Urinary bladder (tissue), 4 donors: Measurements from ENCODE around the gene RAB5IF. TPM values are rescaled to one million over a fixed set of nuclear protein-coding genes. Genes with fewer than 3 reads are reported as not detected.

Source experiments
- DNase-seq: peaks from one replicate; pipeline ENCODE4 v3.0.0-alpha.2; 2015; ENCODE audit errors: extremely low spot score
- H3K27ac ChIP-seq: one replicate; pipeline ENCODE4 v1.5.1; 2013; ENCODE audit warnings: low read depth, mild to moderate bottlenecking, moderate library complexity
- H3K36me3 ChIP-seq: one replicate; pipeline ENCODE4 v1.6.1; 2013; ENCODE audit warnings: mild to moderate bottlenecking, moderate library complexity; ENCODE audit not compliant: insufficient read depth
- H3K4me1 ChIP-seq: one replicate; pipeline ENCODE4 v1.6.1; 2013; ENCODE audit warnings: mild to moderate bottlenecking, moderate library complexity; ENCODE audit not compliant: insufficient read depth
- H3K4me3 ChIP-seq: one replicate; pipeline ENCODE4 v1.5.1; 2013; ENCODE audit warnings: low read depth, low read length
- WGBS: extraction: QIAGEN DNeasy Blood & Tissue Kit; methylation state at CpG from one replicate; pipeline ENCODE4 v1.1.7; 2013; 5-methylcytosine and 5-hydroxymethylcytosine counted together
- polyA plus RNA-seq: library from polyadenylated mRNA; stranded (reverse); fragments of 200-250 nt; gene quantifications from one replicate; pipeline ENCODE4 v1.2.3, GENCODE V29; 2013
- total RNA-seq: library from RNA; depleted of rRNA; stranded (reverse); fragments of >200 nt; gene quantifications from one replicate; pipeline ENCODE4 v1.2.3, GENCODE V29; 2014
- donor health status: healthy with polysubstance abuse.
- donor health status: healthy.

RAB5IF gene
- total and polyA plus RNA-seq, 2 donors, result 34.8 to 69.4 TPM

GRCh38 chr20:36574366-36575135 lies 31.0 kb upstream of the RAB5IF start:
- no peak overlapping the region for H3K27ac ChIP-seq
- DNase-seq, result no peak
- peak overlapping the region; percentile 83 for H3K4me3 ChIP-seq
- under 1% methylated on average over 65 of the region's 69 CpGs for WGBS
- H3K4me1 ChIP-seq, result no peaks in the 10 kb centered on the region
- no peaks in the 10 kb centered on the region for H3K36me3 ChIP-seq

GRCh38 chr20:36576081-36576445 lies 29.5 kb upstream of the RAB5IF start:
- no peak overlapping the region for H3K27ac ChIP-seq
- 40% methylated on average over 1 of the region's 1 CpG for WGBS
- no peak for DNase-seq
- H3K4me3 ChIP-seq, result no peak overlapping the region
- no peaks in the 10 kb centered on the region for H3K4me1 ChIP-seq
- H3K36me3 ChIP-seq, result no peaks in the 10 kb centered on the region

- Histone ChIP-seq H3K27ac (no peak overlapping the region), H3K4me1 (no peaks in the 10 kb centered on the region), H3K4me3 (no peak overlapping the region), H3K36me3 (no peaks in the 10 kb centered on the region)
- no peak for DNase-seq
- WGBS, result 98% methylated on average over 15 of the region's 15 CpGs
Measured at GRCh38 chr20:36578356-36579041, 27.1 kb upstream of the RAB5IF start.

- no peak for DNase-seq
- WGBS, result 85% methylated on average over 2 of the region's 2 CpGs
- no peak overlapping the region for H3K4me3 ChIP-seq
- H3K36me3 ChIP-seq, result no peaks in the 10 kb centered on the region
- no peaks in the 10 kb centered on the region for H3K4me1 ChIP-seq
- no peak overlapping the region for H3K27ac ChIP-seq
Measured at GRCh38 chr20:36579996-36580545, 25.5 kb upstream of the RAB5IF start.

GRCh38 chr20:36582322-36582721 lies 23.3 kb upstream of the RAB5IF start:
- no peak for DNase-seq
- Histone ChIP-seq H3K4me3 (no peak overlapping the region), H3K4me1 (no peaks in the 10 kb centered on the region), H3K36me3 (no peaks in the 10 kb centered on the region), H3K27ac (no peak overlapping the region)
- WGBS, result 89% methylated on average over 4 of the region's 4 CpGs

GRCh38 chr20:36582821-36583220 lies 22.8 kb upstream of the RAB5IF start:
- no peak overlapping the region for H3K27ac ChIP-seq
- 93% methylated on average over 4 of the region's 4 CpGs for WGBS
- H3K4me3 ChIP-seq, result no peak overlapping the region
- H3K36me3 ChIP-seq, result no peaks in the 10 kb centered on the region
- DNase-seq, result no peak
- H3K4me1 ChIP-seq, result no peaks in the 10 kb centered on the region

- no peaks in the 10 kb centered on the region for H3K4me1 ChIP-seq
- whole genome bisulfite sequencing, result 92% methylated on average over 2 of the region's 2 CpGs
- no peaks in the 10 kb centered on the region for H3K36me3 ChIP-seq
- H3K27ac ChIP-seq, result no peak overlapping the region
- H3K4me3 ChIP-seq, result no peak overlapping the region
- no peak for DNase-seq
Measured at GRCh38 chr20:36584018-36584481, 21.5 kb upstream of the RAB5IF start.

- H3K4me1 ChIP-seq, result no peaks in the 10 kb centered on the region
- no peak overlapping the region for H3K27ac ChIP-seq
- H3K4me3 ChIP-seq, result no peak overlapping the region
- DNase-seq, result no peak
- H3K36me3 ChIP-seq, result no peaks in the 10 kb centered on the region
- 66% methylated on average over 8 of the region's 8 CpGs for WGBS
Measured at GRCh38 chr20:36585410-36586125, 20.0 kb upstream of the RAB5IF start.

GRCh38 chr20:36587388-36588070 lies 18.1 kb upstream of the RAB5IF start:
- H3K36me3 ChIP-seq, result no peaks in the 10 kb centered on the region
- H3K4me1 ChIP-seq, result no peaks in the 10 kb centered on the region
- H3K27ac ChIP-seq, result no peak overlapping the region
- no peak for DNase-seq
- no peak overlapping the region for H3K4me3 ChIP-seq
- 87% methylated on average over 3 of the region's 3 CpGs for WGBS

GRCh38 chr20:36591281-36591680 lies 14.3 kb upstream of the RAB5IF start:
- H3K36me3 ChIP-seq, result no peaks in the 10 kb centered on the region
- no peak for DNase-seq
- H3K27ac ChIP-seq, result no peak overlapping the region
- no peaks in the 10 kb centered on the region for H3K4me1 ChIP-seq
- WGBS, result 73% methylated on average over 5 of the region's 5 CpGs
- H3K4me3 ChIP-seq, result no peak overlapping the region

GRCh38 chr20:36591854-36592641 lies 13.5 kb upstream of the RAB5IF start:
- no peak overlapping the region for H3K4me3 ChIP-seq
- H3K36me3 ChIP-seq, result no peaks in the 10 kb centered on the region
- no peak for DNase-seq
- WGBS, result 73% methylated on average over 9 of the region's 9 CpGs
- no peaks in the 10 kb centered on the region for H3K4me1 ChIP-seq
- H3K27ac ChIP-seq, result no peak overlapping the region

- Histone ChIP-seq H3K4me1 (no peaks in the 10 kb centered on the region), H3K4me3 (no peak overlapping the region), H3K27ac (no peak overlapping the region), H3K36me3 (no peaks in the 10 kb centered on the region)
- WGBS, result 92% methylated on average over 5 of the region's 5 CpGs
- DNase-seq, result no peak
Measured at GRCh38 chr20:36593347-36593929, 12.1 kb upstream of the RAB5IF start.
